ENCODE measurements around the gene C1orf94.

The C1orf94 gene

GRCh38 chr1:34245967-34246366 lies 69.3 kb downstream of the C1orf94 start:
- DNase-seq (ENCODE audit: low read depth) = no peak
- TF ChIP-seq, protein P1, sequence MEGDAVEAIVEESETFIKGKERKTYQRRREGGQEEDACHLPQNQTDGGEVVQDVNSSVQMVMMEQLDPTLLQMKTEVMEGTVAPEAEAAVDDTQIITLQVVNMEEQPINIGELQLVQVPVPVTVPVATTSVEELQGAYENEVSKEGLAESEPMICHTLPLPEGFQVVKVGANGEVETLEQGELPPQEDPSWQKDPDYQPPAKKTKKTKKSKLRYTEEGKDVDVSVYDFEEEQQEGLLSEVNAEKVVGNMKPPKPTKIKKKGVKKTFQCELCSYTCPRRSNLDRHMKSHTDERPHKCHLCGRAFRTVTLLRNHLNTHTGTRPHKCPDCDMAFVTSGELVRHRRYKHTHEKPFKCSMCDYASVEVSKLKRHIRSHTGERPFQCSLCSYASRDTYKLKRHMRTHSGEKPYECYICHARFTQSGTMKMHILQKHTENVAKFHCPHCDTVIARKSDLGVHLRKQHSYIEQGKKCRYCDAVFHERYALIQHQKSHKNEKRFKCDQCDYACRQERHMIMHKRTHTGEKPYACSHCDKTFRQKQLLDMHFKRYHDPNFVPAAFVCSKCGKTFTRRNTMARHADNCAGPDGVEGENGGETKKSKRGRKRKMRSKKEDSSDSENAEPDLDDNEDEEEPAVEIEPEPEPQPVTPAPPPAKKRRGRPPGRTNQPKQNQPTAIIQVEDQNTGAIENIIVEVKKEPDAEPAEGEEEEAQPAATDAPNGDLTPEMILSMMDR (IDR thresholded peaks at IDR 0.05; ENCODE audit: low read depth, low read length, missing control alignments) = no peak
- H3K4me3 ChIP-seq (ENCODE audit: low read depth, low read length) = no peak overlapping the region

DNA sequence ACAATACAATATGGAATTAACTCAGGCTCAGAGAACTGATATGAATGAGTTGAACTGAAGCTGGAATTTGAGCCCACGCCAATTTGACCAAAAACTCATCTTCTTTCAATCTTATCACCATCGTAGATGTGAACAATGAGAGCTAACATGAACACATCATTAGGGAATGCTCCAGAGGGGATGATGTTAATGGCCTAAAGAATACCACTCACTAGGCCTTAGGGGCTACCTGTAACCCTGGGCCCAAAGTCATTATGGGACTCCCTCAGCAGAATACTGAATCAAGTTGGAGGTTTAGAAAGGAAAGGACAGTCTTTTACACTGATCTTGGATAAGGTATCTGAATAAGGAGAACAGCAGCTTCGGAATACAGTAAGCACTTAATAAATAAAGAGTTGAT lies 73.6 kb downstream of the C1orf94 start:
- H3K4me3 ChIP-seq (ENCODE audit: low read depth, low read length) = no peak overlapping the region
- DNase-seq (ENCODE audit: low read depth) = no peak
- TF ChIP-seq, protein P1 (IDR thresholded peaks at IDR 0.05; ENCODE audit: low read depth, low read length, missing control alignments) = no peak

DNA sequence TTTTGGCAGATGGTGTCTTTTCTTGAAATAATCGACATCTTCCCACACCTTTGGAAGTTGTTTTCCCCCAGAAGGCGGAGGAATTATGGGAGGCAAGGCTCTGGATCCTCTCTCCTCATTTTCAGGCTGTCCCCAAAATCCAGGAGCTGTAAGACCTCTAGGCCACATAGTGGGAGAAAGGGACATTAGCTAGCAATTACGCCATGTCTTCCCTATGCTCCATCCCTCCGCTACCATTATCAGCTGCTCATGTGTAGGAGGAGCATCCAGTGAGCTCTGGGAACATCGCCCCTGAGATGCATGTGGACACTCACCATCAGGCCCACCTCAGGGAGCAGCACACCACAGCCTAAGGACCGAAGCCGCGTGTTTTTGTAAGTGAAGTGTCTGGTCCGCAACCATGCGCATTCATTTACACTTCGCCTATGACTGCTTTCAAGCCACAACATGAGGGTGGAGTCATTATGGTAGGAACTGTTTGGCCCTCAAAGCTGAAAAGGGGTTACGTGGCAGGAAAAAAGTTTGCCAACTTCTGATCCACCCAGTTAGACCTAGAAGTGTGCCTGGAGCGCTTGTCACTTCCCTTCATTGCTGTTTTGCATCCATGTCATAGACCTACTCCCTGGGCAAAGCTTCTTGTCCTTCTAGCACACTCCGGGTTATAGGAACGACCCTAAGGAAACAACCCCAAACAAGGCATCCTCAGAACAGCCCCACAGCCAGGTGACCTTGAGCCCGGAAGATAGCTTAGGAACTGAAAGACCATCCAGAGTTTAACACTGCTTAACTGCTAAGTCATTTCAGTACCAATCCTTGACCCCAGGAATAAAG lies 85.5 kb downstream of the C1orf94 start:
- no peak overlapping the region for H3K4me3 ChIP-seq (ENCODE audit: low read depth, low read length)
- no peak for DNase-seq (ENCODE audit: low read depth)
- TF ChIP-seq, protein P1 (IDR thresholded peaks at IDR 0.05; ENCODE audit: low read depth, low read length, missing control alignments) = no peak

DNA sequence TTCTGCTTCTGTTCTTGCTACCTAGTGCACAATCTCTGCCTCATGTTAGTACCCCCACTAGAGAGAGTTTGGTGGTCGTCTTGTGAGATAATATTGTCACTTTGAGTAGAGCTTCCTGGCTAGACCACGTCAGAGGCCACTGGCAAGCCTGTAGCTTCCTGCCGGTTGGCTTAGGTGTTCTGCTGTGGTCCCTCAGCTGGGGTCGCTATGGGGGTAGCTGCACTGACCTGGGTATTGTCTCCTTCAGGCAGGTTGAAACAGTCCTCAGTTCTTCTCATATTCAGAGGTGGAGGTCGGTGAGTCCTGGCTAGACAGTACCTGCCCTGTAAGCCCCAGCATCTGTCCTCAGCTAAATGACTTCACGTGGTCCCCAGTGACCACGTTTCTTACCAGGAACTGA lies 86.2 kb downstream of the C1orf94 start:
- H3K4me3 ChIP-seq (ENCODE audit: low read depth, low read length) = no peak overlapping the region
- DNase-seq (ENCODE audit: low read depth) = no peak
- TF ChIP-seq, protein P1 (IDR thresholded peaks at IDR 0.05; ENCODE audit: low read depth, low read length, missing control alignments) = no peak

DNA sequence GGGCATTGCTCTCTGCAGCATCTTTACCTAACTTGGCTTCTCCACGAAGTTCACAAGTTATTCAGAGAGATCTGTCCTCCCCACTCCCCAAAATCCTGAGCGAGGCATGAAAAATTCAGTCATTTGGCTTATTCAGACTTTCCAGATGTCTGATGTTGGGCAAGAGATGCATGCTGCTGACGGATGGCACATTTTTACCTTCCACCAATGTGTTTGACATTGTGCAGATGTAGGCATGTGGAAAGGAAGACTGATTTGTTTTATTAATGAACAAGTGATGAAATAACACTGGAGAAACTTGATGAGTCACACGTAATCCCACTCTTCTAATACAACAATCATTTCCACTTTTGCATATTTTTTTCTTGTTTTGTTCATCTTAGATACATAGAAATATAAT lies 86.7 kb downstream of the C1orf94 start:
- H3K4me3 ChIP-seq (ENCODE audit: low read depth, low read length) = no peak overlapping the region
- TF ChIP-seq, protein P1 (IDR thresholded peaks at IDR 0.05; ENCODE audit: low read depth, low read length, missing control alignments) = no peak
- no peak for DNase-seq (ENCODE audit: low read depth)

DNA sequence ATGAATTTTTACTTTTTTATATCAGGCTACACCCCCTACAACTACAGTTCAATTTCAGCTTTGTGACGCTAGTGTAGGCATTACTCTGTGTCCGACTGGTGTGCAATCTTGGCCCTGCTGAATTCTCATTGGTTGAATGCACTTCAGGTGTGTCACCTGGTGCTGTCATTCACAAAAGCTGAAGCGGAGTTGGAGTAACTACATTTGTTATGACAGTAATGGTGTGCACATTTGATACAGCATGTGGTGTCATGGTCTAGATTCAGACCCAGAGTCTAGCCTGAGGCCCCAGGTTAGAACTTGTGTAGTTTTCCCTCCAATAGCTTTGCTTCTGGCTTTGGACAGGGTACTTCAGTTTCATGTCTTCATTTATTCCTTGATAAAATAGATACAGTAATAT lies 88.7 kb downstream of the C1orf94 start:
- TF ChIP-seq, protein P1 (IDR thresholded peaks at IDR 0.05; ENCODE audit: low read depth, low read length, missing control alignments) = no peak
- H3K4me3 ChIP-seq (ENCODE audit: low read depth, low read length) = no peak overlapping the region

More for the DNA sequence above, 88.7 kb downstream of the C1orf94 start:
- DNase-seq (ENCODE audit: low read depth) = no peak
